ENCODE measurements around the gene RCAN1. TPM values are rescaled to one million over a fixed set of nuclear protein-coding genes. Genes with fewer than 3 reads are reported as not detected.

RCAN1 gene
- total and polyA plus RNA-seq, 2 of the 4 experiments (the other 2 are of a cell fraction), result 53.5 to 175 TPM

GRCh38 chr21:34543017-34543416 lies 71.9 kb downstream of the RCAN1 start:
- H2AFZ ChIP-seq (replicated peaks; ENCODE audit: low read length, poor library complexity), result peak overlapping the region; percentile 16
- no peak overlapping the region for H3K27ac ChIP-seq (ENCODE audit: insufficient read depth, low read length)
- no peaks in the 10 kb centered on the region for H3K27me3 ChIP-seq (ENCODE audit: control insufficient read depth, insufficient read depth, low read length)
- WGBS, 2 experiments (ENCODE audit: extremely low coverage in 2 of 2, insufficient read length in 1 of 2), result 87% methylated on average over 3 of the region's 3 CpGs; no CpG with 5 or more reads in 1 of the 2 experiments
- H3K14ac ChIP-seq (replicated peaks; ENCODE audit: low read depth, low read length), result no peak overlapping the region
- no peak overlapping the region for H3K4me2 ChIP-seq (ENCODE audit: low read depth, low read length)
- in situ Hi-C loops (cut with MboI; ENCODE audit: low sequenced_read_pairs) (no loop called here), intact Hi-C loops (cut with micrococcal nuclease) (no loop called here), dilution Hi-C loops (cut with HindIII; ENCODE audit: low sequenced_read_pairs, unreplicated experiment) (no loop called here)
- H3K4me1 ChIP-seq (ENCODE audit: control insufficient read depth, insufficient read depth, low read length), result peaks cover 15% of the 10 kb centered on the region
- H2BK20ac ChIP-seq (ENCODE audit: low read depth, low read length), result peak overlapping the region; percentile 100; the same call in 1 of the 2 replicates
- H2BK5ac ChIP-seq (ENCODE audit: low read depth, low read length, poor library complexity, severe bottlenecking), result no peak overlapping the region
- peaks cover 12 to 56% of the 10 kb centered on the region in 2 experiments for H3K79me1 ChIP-seq (ENCODE audit: low read depth in 1 of 2, low read length in 2 of 2)
- peak overlapping the region; percentile 65; the same call in 1 of the 2 replicates for H4K91ac ChIP-seq (ENCODE audit: insufficient read depth, low read depth, low read length)
- H3K23ac ChIP-seq (ENCODE audit: low read depth, low read length), result no peak overlapping the region
- CTCF ChIA-PET, result interaction anchor here (0.9 to 1.1 kb wide), 2 partner anchors 15 to 20 kb away, joined by 3 read pairs; no protein-coding TSS in a partner anchor
- no peak for TF ChIP-seq BHLHE40 (IDR thresholded peaks at IDR 0.05; ENCODE audit: low read depth, low read length)
- TF ChIP-seq NFE2L2 (IDR thresholded peaks at IDR 0.05; ENCODE audit: low read depth, low read length), result no peak
- TF ChIP-seq MXI1 (IDR thresholded peaks at IDR 0.05; ENCODE audit: borderline replicate concordance, low read depth, low read length), result no peak
- TF ChIP-seq CHD1 (IDR thresholded peaks at IDR 0.05; ENCODE audit: low read depth, low read length), result no peak
- TF ChIP-seq RFX5 (IDR thresholded peaks at IDR 0.05; ENCODE audit: low read depth, low read length), result no peak
- TF ChIP-seq ELK1 (IDR thresholded peaks at IDR 0.05; ENCODE audit: borderline replicate concordance, low read depth, low read length), result no peak
- TF ChIP-seq RAD21 (IDR thresholded peaks at IDR 0.05; ENCODE audit: low read length), result no peak
- no peak for TF ChIP-seq SMC3 (IDR thresholded peaks at IDR 0.05; ENCODE audit: low read depth, low read length)
- TF ChIP-seq USF2 (IDR thresholded peaks at IDR 0.05; ENCODE audit: low read depth, low read length), result no peak
- no peak for TF ChIP-seq MAZ (IDR thresholded peaks at IDR 0.05; ENCODE audit: borderline replicate concordance, low read depth, low read length)
- TF ChIP-seq CTCF (conservative IDR thresholded peaks at IDR 0.05; ENCODE audit: low read depth, low read length), result no peak
- no peak overlapping the region for H3K9ac ChIP-seq (ENCODE audit: low read depth, low read length)
- H3K18ac ChIP-seq (ENCODE audit: low read depth, low read length), result no peak overlapping the region
- H4K8ac ChIP-seq (ENCODE audit: low read depth in 2 of 2, low read length in 2 of 2), result no peak overlapping the region; a peak in 1 of 4 replicates
- no peaks in the 10 kb centered on the region for H3K36me3 ChIP-seq (ENCODE audit: control insufficient read depth, insufficient read depth, low read length)
- H2BK120ac ChIP-seq (ENCODE audit: low read depth, low read length), result peak overlapping the region; percentile 100; the same call in 1 of the 2 replicates
- peak overlapping the region; percentile 98; the same call in 2 of the 3 replicates for H2BK15ac ChIP-seq (ENCODE audit: low read depth, low read length)
- no peak overlapping the region for H4K5ac ChIP-seq (ENCODE audit: low read depth, low read length)
- no peak overlapping the region for H3K56ac ChIP-seq (ENCODE audit: extremely low read depth, insufficient read depth, low read length)
- peak overlapping the region; percentile 72 for H2AK5ac ChIP-seq (ENCODE audit: low read depth, low read length)
- H4K20me1 ChIP-seq (ENCODE audit: insufficient read depth, low read length), result no peaks in the 10 kb centered on the region
- H3K9me1 ChIP-seq (ENCODE audit: insufficient read depth, low read length), result peaks cover 16% of the 10 kb centered on the region; the same call in 1 of the 2 replicates
- H2AK9ac ChIP-seq (replicated peaks; ENCODE audit: low read depth, low read length, poor library complexity), result no peak overlapping the region
- POLR2A ChIA-PET (ENCODE audit: unreplicated experiment), result no interaction called here
- ATAC-seq (ENCODE audit: low read depth) (no peak), DNase-seq (no peak)
- no peaks in the 10 kb centered on the region for H3K9me3 ChIP-seq (ENCODE audit: control insufficient read depth, insufficient read depth, low read length)
- no peak overlapping the region for H3K4me3 ChIP-seq (ENCODE audit: insufficient read depth, low read depth, low read length)
- no TSS peak for BruUV-seq (replicated peaks)
- peak overlapping the region; percentile 100 for H3K4ac ChIP-seq (ENCODE audit: low read depth, low read length)

All from IMR-90 (cell line).